HG02884 (cell line): ENCODE results near the gene PDILT.
"Not testable (repeated sequence)": the region's sequence is repeated elsewhere in the genome, so short reads cannot be mapped to it uniquely, and the experiment has no call there.

Experiments used
- ATAC-seq: cut with Tn5 transposase; IDR thresholded peaks from one replicate; pipeline ENCODE4 v1.9.1; 2021; ENCODE audit warnings: mild to moderate bottlenecking, moderate library complexity; ENCODE audit not compliant: unreplicated experiment

The PDILT gene

DNA sequence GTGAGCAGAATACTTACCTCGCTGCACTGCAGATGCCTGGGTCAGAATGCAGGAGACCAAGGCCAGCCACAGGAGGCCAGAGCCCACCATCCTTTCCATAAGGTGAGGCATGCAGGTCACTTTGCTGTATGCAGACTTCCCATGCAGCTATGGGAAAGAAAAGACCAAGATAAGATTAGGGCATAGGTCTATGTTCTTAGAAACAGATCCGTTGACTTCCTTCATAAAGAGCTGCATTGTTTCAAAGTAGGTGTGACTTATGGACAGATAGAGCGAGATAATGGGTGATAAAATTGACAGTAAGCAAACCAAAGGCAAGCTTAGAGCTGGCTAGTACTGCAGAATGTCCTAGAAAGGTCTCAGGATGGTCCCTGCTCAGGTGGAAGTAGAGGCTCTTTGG lies 78.2 kb downstream of the PDILT start:
- no peak for ATAC-seq

DNA sequence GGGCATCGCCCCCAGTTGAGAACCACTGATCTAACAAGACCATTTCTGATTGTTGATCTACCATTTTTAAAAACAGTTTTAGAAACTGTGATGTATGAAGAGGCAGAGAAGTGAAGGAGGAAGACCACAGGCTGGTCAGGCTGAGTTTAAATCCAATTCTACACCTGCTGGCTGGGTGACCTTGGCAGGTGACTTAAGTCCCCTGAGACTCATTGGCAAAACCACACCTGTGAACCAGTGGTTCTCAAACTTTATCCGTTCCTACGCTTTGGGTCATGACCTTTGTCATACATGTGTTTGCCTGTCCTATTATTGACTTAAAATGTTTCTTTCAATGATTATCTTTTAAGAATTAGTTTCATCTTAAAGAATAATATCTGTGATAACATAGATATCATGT lies 79.5 kb downstream of the PDILT start:
- no peak for ATAC-seq

DNA sequence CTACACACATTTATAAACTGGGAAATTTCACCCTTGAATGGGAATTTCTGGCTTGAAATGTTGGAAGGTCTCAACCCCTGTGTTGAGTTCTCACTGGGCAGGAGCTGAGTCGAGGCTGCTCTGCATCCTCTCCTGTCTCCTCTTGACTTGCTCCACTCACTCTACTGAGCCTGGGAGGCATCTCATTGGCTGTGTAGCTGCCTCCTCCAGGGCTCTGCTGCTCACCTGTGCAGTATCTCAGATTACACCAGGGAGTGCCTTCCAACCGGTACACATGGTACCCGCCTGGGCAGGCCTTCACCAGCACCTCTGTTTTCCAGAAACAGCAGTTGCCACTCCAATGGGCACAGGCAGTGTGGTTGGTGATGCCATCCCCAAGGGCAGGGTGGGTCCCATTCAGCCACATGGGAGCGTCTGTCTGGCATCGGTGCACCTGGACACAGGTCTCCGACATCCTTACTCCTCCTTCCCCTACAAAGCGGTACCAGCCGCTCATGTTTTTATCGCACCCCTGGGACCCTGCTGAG lies 80.9 kb downstream of the PDILT start:
- no peak for ATAC-seq

DNA sequence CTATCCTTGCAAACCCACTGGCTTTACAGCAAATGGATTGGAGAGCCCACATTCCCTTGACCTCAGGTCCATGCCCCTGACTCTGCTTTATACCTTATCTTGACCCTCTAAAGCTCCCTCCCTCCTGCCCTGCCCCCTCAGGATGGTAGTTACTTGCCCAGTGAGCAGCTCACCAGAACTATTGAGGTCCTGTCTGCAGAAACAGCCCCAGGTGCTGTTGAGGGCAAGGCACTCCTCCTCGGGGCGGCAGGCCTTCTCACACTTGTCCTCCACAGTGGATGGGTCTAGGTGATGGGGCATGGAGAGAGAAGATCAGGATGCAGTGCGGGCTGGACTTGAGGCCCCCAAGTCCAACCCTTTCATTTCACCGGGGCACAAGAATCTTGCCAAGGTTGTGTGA lies 81.8 kb downstream of the PDILT start:
- no peak for ATAC-seq

DNA sequence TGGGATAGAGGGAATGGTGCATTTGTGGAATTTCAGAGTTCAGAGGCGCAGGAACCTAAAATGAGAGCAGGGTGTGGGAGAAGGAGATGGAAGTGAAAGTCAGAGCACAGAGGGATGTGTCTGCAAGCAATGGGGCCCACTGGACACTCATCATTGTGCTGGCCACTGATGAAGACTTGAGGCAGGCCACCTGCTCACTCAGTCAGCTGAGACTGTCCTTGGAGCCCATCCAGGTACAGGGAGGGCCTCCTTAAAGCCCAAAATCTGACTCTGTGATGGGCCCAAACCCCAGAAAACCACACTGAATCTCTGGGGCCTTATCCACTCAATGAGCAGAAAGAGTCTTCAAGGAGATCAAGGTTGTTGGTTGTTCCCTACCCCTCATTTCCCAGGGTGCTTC lies 82.9 kb downstream of the PDILT start:
- ATAC-seq, result no peak

DNA sequence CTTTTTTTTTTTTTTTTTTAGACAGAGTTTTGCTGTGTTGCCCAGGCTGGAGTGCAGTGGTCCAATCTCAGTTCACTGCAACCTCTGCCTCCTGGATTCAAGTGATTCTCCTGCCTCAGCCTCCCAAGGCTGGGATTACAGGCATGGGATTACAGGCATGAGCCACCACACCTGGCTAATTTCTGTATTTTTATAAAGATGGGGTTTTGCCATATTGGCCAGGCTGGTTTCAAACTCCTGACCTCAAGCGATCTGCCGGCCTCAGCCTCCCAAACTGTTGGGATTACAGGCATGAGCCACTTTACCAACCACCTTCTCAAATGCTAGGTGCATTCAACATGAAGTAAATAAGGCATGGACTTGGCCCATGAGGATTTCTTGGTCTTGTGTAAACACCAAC lies 83.5 kb downstream of the PDILT start:
- not testable (repeated sequence) for ATAC-seq

DNA sequence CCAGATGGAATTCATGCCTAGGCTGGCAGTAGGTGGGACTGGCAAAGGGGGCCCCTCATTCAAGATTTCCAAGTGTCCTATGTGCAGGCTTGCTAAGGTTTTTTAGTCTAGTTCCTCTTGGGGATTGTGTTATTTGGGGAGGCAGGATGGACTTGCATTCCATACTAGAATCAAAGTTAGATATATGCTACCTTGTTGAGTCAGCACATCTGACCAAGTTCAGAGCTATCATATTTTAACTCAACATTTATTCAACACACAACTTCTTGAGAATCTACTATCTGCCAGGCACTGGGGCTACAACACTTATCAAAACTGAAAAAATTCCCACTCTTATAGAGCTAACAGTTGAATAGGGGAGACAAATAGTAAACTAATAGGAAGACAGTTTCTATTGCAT lies 83.9 kb downstream of the PDILT start:
- no peak for ATAC-seq

DNA sequence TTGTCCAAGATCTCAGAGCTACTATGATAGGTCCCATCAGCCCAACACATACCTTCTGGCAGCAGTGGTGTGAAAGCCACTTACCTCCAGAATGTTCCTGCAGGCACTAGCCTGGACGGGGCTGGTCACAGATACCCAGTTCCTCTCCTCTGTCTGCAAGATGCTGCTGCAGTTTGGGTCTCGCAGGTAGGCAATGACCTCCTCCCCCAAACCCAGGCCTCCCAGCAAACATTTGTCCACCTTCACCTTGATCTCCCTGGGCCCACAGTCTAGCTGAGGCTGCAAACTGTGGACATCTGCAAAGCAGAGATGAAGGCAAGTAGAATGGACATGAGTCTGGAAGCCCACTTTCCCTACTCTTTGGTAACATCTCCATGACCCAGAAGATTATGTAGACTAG lies 84.4 kb downstream of the PDILT start:
- ATAC-seq, result no peak

DNA sequence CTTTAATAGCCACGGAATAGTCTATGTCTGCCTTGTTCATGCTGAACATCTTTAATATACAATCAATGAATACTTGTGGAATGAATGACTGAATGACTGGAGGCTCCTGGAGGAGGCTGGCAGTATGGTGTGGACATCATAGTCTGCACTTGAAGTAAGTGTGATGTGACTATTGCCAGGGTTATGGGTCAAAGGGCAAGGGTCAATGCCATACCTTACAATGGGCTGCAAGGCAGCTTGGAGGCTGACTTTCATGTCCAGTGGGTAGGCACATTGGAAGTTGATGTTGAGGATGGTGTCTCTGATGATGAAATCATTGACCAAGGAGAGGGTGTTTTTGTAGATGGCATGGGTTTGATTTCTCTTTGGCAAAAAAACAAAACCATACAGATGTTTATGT lies 85.1 kb downstream of the PDILT start:
- no peak for ATAC-seq

DNA sequence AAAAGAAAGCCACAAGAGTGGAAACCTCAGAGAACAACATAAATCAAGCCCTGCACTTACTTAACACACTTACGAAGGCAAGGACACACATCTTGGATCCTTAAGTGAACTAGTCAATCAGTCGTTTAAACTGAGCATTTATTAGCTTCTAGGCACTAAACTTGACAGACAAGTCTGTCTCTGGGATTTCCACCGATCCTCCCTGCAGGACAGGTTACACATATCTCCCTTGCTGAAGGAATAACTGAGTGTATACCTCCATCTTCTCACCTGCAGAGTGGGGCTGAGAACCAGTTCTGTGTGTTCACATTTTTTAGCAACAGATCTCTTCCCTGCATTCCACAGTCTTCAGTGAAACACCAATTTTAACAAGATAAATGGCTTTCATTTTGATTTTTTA lies 86.1 kb downstream of the PDILT start:
- no peak for ATAC-seq

DNA sequence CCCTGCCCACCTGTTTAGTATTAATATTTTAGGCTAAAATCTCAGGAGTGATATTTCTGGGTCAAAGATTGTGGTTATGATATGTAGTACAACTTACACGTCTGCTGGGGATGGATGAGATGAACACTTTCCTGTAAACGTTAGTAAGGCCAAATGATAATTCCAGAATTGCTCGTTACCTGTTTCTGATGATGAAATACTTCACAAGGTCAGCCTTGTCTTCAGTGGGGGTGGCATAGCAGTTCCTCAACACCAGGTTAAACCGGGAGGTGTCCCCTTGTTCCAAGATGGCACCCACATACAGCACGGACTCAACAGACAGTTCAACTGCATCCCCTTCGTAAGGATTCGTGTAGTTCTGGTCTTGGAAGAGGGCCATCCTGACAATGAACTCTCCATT lies 86.5 kb downstream of the PDILT start:
- ATAC-seq, result no peak

DNA sequence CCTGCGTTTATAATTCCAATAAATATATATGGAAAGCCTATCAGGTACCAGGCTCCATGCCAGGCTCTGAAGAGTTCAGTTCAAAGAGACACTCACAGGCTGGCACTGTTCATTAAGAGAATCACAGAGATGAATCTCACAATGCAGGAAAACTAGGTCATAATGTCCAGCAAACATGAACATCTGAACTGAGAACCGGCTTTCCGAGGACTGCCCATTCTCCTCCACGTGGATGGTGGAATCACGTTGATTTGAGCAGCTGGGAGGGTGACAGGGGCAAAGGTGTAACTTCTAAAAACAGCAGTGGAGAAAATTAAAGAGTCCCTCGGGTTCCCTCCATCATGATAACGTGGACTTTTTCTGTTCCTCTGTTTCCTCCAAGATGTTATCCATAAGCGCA lies 87.4 kb downstream of the PDILT start:
- no peak for ATAC-seq

DNA sequence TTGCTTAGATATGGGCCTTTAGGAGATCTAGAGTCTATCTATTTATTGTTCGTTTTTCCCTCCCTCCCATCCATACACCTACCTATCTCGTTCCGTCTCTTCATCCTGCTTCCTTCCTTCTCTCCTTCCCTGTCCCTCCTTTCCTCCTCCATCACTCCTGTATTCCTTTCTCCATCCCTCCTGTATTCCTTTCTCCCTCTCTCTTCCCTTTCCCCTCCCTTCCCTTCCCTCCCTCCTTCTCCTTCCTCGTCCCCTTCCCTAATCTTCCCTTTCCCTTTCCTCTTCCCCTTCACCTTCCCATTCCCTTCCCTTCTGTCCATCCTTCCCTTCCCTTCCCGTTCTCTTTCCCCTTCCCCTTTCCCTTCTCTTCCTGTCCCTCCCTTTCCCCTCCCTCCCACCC lies 87.8 kb downstream of the PDILT start:
- ATAC-seq, result no peak

DNA sequence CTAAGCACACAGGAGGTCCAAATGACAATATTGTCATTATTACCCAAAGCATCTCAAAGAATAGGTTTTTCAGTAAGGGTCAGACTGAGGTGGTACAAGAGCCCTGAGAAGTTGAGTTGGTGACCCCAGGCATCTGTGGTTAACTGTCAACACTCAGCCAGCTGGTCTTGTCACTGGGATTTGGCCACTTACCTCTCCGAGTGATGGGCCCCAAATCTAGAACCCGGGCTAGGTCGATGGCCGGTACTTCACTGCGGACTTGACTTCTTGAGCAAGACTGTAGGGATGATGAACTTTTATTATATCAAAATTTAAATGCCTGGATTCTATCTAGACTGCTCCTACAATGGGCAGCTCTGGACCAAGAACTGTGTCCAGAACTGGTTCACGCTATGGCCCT lies 88.8 kb downstream of the PDILT start:
- no peak for ATAC-seq

DNA sequence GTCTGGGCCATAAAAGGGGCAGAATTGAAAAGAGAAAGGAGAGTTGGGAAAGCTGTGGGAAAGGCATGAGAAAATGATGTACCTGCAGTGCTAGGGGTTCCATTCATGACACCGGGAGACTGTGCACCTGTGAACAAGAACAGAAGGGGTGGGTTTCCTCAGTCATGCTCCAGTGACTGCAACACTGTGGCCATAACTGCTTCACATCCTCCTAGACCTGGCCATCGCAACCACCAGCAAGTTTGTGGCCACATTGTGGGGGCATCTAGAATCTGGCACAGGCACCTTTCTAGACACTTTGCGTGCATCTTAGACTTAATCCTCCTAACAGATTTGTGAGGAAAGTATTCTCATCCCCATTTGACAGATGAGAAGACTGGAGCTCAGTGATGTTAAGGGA lies 90.0 kb downstream of the PDILT start:
- no peak for ATAC-seq

DNA sequence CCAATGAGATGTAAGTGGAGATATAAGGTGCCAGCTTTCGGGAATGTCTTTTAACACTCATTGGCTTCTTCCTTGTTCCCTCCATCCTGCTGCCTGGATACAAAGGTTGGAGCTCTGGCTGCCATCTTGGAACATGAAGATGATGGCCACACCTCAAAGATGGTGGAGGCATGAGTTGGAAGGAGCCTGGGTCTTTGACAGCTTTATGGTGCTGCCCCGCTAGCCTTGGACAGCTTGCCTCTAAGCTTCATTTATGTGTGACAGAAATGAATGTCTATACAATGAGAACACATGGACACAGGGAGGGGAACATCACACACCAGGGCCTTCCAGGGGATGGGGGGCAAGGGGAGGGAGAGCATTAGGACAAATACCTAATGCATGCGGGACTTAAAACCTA lies 90.8 kb downstream of the PDILT start:
- ATAC-seq, result no peak

DNA sequence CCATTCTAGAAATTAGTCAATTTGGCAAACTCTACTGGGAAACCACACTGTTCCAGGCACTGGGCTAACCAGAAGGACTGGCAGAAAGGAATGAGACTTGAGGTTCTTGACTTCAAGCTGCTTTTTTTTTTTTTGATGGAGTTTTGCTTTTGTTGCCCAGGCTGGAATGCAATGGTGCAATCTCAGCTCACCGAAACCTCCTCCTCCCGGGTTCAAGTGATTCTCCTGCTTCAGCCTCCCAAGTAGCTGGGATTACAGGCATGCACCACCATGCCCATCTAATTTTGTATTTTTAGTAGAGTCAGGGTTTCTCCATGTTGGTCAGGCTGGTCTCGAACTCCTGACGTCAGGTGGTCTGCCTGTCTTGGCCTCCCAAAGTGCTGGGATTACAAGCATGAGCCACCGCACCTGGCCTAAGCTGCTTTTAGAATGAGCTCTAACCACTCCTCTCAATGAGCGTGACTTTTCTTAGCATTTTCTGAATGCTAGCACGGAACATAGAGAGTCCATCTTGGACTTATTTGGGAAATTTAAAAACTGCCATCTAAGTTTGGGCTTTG lies 91.9 kb downstream of the PDILT start:
- ATAC-seq, result not testable (repeated sequence)

DNA sequence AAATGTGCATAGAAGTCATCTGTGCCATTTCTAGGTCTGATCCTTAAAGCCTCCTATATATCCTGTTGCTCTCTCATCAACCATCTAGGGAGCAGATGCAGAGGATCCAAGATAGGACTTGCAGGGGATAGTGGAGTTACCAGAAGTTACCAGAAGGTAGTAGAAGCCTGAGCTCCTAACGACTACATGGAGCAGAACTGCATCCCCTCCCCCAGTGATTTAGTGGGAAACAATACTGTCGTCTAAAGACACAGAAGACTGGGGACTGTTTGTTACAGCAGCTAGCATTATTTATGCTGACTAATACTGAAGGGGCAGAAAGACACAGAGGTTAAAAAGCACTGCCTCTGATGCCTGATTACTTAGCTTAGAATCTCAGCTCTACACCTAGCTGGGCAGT lies 93.0 kb downstream of the PDILT start:
- ATAC-seq, result no peak

DNA sequence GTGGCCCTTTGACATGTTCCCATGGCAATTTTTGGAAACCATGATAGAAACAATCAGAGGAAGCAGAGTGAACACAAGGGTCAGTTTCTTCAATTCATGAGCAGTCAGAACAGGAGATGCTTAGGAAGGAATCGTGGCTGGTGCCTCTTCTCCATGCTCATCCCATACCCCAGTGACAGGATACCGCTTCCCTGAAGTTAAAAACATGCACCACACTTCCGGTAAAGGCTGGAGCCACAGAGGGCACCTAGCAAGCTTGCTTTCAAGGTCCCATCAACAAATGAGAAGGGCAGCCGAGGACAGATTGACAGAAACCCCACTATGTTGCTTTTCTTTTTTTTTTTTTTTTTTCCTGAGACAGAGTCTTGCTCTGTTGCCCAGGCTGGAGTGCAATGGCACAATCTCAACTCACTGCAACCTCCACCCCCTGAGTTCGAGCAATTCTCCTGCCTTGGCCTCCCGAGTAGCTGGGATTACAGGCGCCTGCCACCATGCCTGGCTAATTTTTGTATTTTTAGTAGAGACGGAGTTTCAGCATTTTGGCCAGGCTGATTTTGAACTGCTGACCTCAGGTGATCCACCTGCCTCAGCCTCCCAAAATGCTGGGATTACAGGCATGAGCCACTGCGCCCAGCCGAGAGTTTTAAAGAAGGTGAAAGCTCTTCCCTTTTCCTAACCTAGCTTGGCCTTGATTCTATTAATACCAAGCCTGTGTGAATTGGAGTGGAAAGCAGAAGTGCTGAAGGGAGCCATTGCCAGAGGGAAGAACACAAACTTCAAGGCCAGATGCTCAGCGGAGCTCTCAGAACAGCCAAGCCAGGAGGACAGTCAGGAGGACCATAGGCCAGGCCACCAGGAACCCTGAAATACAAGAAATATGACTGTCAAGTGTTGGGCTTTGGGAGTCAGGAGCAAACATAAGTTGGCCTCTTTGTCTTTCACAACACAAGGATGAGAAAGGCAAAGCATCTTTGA lies 93.8 kb downstream of the PDILT start:
- no peak for ATAC-seq

DNA sequence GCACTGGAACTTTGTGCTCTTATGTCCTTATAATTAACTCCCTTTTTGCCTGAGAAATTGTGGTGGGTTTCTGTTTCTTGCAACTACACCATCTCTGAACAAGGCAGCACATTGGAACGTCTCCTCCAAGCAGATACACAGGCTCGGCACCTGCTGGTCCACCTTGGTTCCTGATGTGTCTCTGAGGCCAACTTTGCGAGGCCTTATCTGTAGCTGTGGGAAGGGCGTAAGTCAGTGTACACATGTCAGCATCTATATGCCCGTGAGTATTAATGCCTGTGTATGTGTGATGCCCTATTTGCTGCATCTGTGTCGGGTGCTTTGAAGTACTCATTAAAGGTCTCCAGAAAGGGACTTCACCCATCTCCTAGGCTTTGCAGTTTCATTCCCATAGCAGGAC lies 94.8 kb downstream of the PDILT start:
- ATAC-seq, result no peak
